GM19099 (cell line): ENCODE data around the gene PKIG.

Experiments
- POLR2A ChIP-seq: IDR thresholded peaks from 3 replicates; pipeline ENCODE4 v1.6.1; 2011; ENCODE audit warnings: low read depth; ENCODE audit not compliant: insufficient read length; ENCODE audit errors: extremely low read depth

The PKIG gene

DNA sequence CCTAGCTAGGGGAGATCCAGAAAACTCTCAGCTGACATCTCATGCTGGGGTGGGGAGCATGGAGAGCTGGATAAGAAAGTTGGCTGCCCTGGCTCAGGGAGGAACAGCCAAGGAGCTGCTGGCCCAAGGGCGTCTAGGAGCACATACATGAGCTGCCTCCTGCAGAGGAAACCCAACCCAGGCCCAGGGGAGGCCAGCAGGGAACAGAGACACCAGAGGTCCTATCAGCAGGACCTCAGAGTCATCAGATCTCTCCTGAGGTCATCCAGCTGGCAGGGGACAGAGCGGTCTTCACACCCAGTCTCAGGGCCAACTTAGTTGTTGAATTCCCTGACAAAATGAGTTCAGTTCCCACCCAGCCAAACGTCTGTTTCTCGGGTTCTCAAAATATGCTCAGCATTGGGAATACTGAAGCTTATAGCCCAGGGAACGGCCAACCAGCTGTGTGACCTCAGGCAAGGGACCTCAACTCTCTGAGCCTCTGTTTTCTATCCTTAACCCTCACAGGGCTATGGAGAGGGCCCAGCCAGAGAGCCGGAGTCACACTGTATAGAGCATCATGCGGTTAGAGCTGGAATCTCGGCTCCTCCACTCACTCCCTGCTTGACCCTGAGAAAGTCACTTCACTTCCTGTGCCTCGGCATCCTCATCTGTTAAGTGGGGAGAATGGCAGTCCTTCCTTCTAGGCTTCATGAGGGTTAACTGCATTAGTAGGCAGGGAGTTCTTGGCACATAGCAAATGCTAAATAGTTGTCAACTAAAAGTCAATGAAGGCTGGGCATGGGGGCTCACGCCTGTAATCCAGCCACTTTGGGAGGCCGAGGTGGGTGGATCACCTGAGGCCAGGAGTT lies 55.4 kb downstream of the PKIG start:
- TF ChIP-seq POLR2A: no peak

GRCh38 chr20:44640522-44640921 lies 58.1 kb downstream of the PKIG start:
- no peak for TF ChIP-seq POLR2A

- no peak for TF ChIP-seq POLR2A
Observed at GRCh38 chr20:44641325-44641724, 58.9 kb downstream of the PKIG start.

DNA sequence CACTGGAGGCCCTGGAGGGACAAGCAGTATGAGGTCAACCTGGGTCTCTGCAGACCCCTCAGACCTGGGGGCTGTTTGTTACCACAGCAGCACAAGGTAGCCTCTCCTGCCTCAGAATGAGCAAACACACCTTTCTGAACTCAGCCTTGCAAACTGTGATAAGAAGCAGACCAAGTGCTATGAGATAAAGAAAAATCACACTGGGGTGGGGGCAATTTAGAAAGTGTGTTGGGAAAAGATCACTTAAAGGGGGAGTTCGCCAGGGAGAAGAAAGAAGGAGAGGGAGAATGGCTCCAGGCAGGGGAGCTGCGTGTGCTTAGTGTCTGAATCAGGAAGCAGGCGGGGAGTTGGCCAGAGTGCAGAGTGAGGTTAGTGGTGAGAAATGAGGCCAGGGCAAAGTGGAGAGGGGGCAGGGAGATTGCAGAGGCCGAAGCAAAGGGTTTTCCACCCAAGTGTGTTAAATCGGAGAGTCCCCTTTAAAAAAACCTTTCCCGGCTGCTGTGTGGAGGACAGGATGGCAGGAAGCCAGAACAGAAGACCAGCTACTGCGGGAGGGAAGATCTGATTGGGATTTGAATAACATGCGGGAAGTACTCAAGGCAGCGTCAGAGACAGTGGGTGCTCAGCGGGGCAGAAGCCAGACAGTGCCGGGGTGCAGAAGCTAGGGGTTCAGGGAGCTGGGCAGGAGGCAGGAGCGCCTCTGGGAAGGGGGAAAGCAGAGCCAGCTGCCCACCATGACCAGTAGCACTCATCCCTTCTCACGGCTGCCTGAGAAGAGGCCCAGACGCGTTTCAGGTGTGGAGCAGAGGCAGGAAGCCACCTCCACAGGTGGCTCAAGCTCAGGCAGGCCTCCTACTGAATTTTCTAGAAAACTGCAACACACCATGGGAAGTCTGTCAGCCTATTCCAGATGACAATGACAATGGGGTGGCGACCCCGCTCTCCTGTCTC lies 60.1 kb downstream of the PKIG start:
- TF ChIP-seq POLR2A: no peak

GRCh38 chr20:44643154-44643519 lies 60.8 kb downstream of the PKIG start:
- no peak for TF ChIP-seq POLR2A

DNA sequence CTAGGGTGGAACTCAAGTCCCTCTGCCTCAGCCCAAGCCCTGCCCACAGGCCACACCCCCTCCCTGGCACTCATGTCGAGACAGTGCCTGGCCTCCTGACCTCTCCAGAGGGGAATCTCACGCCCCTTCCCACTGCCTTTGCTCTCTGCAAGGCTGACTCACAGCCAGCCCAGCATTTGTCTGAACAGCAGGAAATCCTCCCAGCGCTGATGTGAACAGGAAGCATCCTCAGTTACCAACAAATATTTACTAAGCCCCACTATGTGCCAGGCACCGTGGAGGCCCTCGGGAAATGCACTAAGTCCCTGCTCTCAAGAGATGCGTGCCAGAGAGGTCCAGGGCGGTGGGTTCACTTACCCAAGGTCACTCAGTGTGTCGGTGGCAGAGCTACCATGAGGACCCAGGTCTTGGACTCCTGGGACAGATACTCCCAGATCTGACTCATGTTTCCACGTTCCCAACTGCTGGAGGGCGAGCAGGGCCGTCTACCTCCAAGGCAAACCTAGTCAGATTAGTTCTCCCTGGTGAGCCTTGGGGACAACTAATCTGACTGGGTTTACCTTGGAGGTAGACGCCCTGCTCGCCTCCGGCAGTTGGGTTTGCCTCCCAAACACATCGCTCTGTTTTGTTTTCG lies 61.3 kb downstream of the PKIG start:
- no peak for TF ChIP-seq POLR2A

GRCh38 chr20:44644230-44644617 lies 61.8 kb downstream of the PKIG start:
- no peak for TF ChIP-seq POLR2A

DNA sequence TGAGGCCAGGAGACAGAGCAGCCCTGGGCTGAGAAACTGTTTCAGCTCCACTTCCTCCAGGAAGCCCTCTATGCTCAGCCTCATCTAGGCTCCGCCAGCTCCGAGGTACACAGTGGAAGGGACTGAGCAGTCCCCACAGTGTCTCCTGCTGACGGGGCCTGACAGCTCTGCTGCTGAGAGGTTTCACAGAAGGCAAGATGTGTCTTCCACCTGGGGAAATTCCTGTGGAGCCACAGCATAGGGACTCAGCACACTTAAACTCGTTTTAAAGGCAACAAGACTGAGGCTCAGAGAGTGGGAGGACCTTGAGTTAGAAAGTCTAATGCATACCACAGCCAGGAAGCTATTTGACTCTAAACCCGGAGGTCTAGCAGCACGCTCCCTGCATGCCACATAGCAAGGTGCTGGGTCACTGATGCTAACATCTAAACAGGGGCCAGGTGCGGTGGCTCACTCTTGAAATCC lies 62.3 kb downstream of the PKIG start:
- TF ChIP-seq POLR2A: no peak

- peak; percentile 37 for TF ChIP-seq POLR2A
Observed at GRCh38 chr20:44646023-44646640, 63.8 kb downstream of the PKIG start.

DNA sequence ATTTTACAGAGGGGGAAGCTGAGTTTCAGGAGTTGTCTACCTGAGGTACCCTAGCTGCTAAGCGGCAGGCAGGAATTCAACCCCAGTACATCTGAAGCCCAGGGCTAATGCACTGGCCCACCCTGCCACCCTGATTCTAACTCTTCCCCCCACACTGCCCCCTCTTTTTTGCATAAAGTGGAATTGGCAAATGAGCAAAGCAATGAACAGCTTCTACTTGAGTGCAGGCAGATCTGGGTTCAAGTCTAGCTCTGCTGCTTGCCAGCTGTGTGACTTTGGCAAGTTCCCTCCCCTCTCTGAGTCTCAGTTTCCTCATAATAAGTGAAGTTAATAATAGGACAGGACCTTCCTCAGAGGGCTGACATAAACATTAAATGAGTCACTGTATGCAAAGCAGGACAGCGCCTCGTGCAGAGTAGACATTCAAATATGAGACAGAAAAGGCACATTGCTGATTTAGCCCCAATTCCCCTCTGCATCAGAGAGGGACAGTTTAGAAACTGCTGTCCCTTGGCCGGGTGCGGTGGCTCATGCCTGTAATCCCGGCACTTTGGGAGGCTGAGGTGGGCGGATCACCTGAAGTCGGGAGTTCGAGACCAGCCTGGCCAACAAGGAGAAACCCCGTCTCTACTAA lies 64.4 kb downstream of the PKIG start:
- TF ChIP-seq POLR2A: peak; percentile 52

DNA sequence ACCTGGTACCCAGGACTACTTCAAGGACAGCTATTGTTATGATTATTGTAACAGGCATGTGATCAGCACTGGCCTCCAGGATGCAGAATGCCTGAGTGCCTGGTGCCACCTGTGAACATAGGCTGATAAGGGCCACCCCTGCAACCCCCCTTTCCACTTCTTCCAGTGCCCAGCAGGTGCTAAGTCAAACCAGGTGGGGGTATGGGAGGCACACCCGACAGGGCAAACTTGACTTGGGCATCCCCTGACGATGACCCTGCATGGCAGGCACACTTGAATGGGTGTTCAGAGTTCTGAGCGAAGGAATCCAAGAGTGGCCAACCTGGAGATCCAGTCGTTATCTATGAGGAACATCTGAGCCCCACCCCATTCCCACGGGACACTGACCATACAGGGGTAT lies 65.7 kb downstream of the PKIG start:
- no peak for TF ChIP-seq POLR2A

DNA sequence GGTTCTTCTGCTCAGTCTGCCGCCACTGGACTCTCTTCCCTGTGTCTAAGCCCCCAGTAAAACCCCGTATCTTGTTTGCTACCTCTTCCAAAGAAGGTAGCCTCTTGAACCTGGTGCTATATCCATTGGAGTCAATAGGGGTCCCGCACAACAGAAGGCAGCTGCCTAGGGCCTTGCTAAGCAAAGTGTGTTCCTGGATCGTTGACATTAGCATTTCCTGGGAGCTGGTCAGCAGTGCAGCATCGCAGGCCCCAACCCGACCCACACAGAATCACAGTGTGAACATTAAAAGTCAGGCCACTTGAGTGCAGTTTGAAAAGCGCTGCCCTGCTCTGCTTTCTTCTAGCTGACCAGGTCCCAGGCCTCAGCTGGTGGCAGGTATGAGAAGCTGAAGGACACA lies 66.2 kb downstream of the PKIG start:
- no peak for TF ChIP-seq POLR2A

GRCh38 chr20:44649126-44649525 lies 66.7 kb downstream of the PKIG start:
- TF ChIP-seq POLR2A: no peak

GRCh38 chr20:44649976-44650375 lies 67.6 kb downstream of the PKIG start:
- no peak for TF ChIP-seq POLR2A
